GM13976 (cell line): Measurements from ENCODE around the gene PTPRM.

Source experiments
- DNase-seq: peaks from one replicate; pipeline ENCODE4 v3.0.0; 2012; ENCODE audit warnings: low spot score
- CTCF ChIP-seq: IDR thresholded peaks from 2 replicates; pipeline ENCODE4 v1.5.1; 2012; ENCODE audit warnings: borderline replicate concordance, mild to moderate bottlenecking; ENCODE audit not compliant: insufficient read depth; ENCODE audit errors: extremely low read depth, missing control alignments, control extremely low read depth
- in situ Hi-C: fragments of 300-500 bp; cut with MboI; formaldehyde crosslinking; loops from one replicate; pipeline ENCODE4 v1.12.0; 2022; ENCODE audit warnings: low sequenced_read_pairs, mixed read lengths, inconsistent platforms; ENCODE audit not compliant: unreplicated experiment

PTPRM gene

GRCh38 chr18:8169722-8170121 is 602.6 kb downstream of the PTPRM start:
- in situ Hi-C loops, result no loop called here
- no peak for TF ChIP-seq CTCF
- DNase-seq, result no peak

GRCh38 chr18:8174771-8175170 is 607.7 kb downstream of the PTPRM start:
- no peak for TF ChIP-seq CTCF
- in situ Hi-C loops, result no loop called here
- no peak for DNase-seq

GRCh38 chr18:8175501-8176061 is 608.5 kb downstream of the PTPRM start:
- in situ Hi-C loops, result no loop called here
- DNase-seq, result no peak
- TF ChIP-seq CTCF, result no peak

GRCh38 chr18:8176109-8176508 is 609.0 kb downstream of the PTPRM start:
- DNase-seq, result no peak
- in situ Hi-C loops, result no loop called here
- TF ChIP-seq CTCF, result no peak

- in situ Hi-C loops, result no loop called here
- TF ChIP-seq CTCF, result no peak
Measured at GRCh38 chr18:8176554-8176953, 609.4 kb downstream of the PTPRM start.

GRCh38 chr18:8177330-8178016 is 610.4 kb downstream of the PTPRM start:
- no peak for TF ChIP-seq CTCF
- in situ Hi-C loops, result no loop called here
- DNase-seq, result no peak

More at GRCh38 chr18:8176554-8176953, 609.4 kb downstream of the PTPRM start:
- DNase-seq, result no peak

- no peak for TF ChIP-seq CTCF
- DNase-seq, result no peak
- in situ Hi-C loops, result no loop called here
Measured at GRCh38 chr18:8186413-8186812, 619.3 kb downstream of the PTPRM start.
